Breast epithelium (tissue), 3 donors: ENCODE data around the gene CAPZA2.

ENCODE experiments used
- CTCF ChIP-seq, 3 donors: fragments of 450-650 bp; IDR thresholded peaks; one replicate each; pipeline ENCODE4 v1.5.1; 2016 to 2017; ENCODE audit warnings: antibody characterized with exemption in 3 of 3, mild to moderate bottlenecking in 3 of 3, moderate library complexity in 3 of 3
- POLR2A ChIP-seq: fragments of 450-650 bp; IDR thresholded peaks from one replicate; pipeline ENCODE4 v1.6.1; 2016; ENCODE audit warnings: antibody characterized with exemption, mild to moderate bottlenecking, moderate library complexity

GRCh38 chr7:116862234-116862950, at the start of gene CAPZA2:
- TF ChIP-seq CTCF (IDR thresholded peaks at IDR 0.05) (peak in 2 of 3 donors; percentile 51 to 90), POLR2A (peak; percentile 32)
